GM19239 (cell line): ENCODE results near the gene HOXA10.

Experiments
- DNase-seq: peaks from one replicate; pipeline ENCODE4 v3.0.0; 2011; ENCODE audit warnings: low spot score; ENCODE audit not compliant: insufficient read length
- FAIRE-seq: peaks from 2 replicates; lab custom pipeline; 2011; peaks lifted over from hg19 to GRCh38; lab: Jason Lieb, UNC

HOXA10 gene

DNA sequence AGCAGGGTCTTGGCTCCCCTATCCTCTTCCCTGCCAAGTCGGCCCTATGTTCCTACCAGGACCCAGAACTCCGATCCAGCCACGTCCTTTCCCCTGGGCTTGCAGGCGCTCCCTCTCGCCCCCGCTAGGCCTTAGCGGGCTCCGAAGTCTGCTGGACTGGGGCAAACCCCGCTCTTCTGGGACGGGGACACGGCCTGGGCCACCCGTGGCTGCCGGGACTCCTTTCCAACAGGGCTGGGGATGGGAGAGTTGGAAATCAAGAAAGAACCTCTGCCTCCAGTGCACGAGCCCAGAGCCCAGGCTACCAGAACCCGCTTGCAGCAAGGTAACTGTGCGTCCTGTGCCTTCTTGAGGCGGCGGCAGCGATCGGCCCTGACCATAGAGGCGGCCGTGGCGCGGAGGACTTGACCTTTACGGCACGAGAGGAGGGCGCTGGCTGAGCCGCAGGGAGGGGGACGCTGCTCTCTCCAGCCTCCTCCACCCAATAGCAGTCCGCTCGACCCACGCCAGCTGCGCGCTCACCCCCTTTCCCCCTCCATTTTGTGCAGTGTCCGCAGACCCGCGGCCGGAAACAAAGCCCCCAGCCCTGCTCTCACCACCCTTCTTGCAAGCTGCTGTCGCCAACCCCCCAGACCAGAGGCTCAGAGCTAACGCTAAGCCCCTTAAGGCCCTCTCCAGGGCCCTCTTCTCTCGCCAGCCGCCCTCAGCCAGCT is 17.9 kb upstream of the HOXA10 start:
- DNase-seq (no peak), FAIRE-seq (no peak)

DNA sequence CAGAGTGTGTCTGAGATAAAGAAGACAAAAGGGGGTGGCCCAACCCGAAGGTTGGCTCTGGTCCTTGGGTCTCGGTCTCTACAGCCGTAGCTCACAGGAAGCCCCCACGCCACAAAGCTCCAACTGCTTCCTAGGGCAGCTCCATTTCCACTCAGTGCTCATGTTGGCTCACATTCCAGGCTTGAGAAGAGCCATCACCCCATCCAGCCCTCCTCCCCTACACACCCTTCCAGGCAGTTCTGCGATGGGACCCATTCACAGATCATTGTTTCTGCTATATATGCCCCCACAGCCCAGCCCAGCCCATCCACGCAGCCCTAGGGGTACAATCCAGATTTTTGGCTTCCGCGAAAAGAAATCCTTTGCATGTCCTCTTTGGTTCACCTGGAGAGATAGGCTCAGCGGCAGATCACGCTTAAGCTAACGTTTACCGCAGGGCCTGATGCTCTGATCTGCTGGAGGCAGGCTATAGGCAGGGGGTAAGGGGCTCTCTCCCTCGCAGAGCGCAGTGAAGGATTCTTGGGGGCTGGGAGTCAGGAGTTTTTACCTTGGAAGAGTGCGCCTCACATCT is 17.1 kb upstream of the HOXA10 start:
- DNase-seq (no peak), FAIRE-seq (no peak)

DNA sequence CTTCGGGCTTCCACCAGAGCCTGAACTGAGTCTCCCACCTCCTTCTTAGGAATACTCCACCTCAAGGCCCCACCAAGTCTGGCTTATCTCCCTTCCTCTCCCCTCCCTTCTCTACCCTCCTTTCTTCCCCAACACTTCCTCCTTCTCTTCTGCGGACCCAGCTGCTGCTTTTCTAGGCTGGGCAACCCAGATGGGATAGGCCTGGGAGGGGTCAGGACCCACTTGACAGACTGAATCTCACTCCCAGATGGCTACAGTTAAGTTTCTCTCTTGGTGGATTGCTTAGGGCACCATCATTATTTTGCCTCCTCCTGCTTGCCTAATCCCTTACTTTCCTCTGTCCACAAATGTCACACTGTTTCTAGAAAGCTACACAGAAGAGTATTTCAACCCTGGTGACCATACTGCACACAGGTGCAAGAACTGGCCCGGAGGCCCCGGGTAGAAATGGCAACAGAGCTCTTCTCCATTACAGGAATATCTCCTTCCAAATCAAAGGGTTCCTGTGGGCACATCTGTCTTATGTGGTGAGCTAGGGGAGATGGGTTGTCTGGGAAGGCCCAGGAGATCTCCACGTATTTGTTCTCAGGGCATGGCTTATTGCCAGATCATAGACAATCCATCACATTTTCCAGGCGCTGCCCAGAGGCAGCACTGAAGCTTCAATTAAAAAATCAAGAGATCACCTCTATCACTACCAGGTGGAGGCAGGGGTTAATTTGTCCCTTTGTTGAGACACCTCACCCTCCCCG is 16.1 kb upstream of the HOXA10 start:
- DNase-seq (no peak), FAIRE-seq (no peak)

DNA sequence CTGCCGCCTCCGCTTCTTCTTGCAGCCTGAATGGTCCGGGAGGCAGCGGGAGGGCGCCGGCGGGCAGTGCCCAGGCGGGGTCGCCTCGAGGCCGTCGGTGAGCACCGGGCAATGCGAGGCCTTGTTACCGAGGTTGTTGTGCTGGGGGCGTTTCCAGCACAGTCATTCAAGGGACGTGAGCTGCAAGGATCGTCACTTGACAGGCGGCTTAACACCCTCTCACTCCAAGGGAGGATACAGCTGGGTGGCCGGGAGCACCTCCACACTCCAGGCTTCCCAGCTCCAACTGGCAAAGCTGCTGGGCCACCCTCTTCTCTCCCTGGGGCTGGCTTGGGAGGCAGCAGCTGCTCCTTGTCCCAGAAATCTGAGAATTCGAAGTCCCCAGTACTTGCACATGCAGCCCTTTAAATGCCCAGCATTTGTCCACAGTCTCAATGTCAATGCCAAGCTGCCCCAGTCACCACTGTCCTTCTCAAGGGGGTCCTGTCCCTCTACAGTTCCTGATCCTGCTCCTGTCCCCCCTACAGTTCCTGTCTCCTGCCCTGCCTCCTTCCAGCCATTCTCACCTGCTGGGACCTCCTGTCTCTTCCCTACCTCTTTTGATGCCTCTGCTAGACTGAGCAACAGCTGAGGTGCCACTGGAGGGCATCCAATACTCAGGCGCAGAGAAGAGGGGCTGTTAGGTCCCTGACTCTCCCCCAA is 15.3 kb upstream of the HOXA10 start:
- DNase-seq (no peak), FAIRE-seq (no peak)

DNA sequence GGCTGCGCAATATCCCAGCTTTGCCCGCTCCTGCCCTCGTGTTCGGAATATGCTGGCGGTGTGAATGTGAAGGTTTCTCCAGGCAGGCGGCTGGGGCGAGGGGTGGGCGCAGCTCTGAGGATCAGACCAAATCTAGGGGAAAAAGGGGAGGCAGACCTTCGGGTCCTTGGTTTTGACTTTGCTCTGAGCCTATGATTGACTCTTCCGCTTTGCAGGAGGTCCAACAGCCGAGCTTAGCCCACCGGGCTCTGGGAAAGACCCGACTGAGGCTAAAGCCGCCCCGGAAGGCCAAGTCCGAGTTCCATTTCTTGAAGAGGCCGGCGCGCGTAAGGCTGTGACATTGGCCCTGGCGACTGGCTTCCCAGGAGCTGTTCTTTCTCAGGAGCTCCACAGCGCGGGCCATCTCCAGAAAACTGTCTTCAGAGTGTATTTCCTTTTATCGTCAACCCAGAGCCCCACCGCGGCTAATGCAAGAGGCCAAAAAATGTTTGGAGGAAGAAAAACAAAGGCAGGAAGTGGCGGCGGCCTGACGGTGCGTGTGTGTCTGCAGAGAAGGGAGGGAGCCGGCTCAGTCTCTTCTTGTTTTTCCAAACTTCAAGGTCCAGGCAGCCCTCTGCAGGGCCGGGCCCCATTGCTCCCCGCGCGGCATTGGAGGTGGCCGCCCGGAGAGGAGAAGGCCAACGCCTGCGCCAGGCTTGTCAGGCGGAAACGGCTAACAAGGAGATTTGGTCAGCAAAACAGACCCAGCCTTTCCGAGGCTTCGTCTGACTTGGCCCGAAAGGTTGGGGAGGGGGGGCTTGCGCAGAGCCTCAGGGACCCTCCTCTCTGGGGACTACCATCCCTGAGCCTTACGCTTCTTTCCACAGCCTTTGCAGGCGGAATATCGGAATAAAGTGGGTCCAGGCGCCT is 14.5 kb upstream of the HOXA10 start:
- no peak for DNase-seq
- FAIRE-seq: no peak

DNA sequence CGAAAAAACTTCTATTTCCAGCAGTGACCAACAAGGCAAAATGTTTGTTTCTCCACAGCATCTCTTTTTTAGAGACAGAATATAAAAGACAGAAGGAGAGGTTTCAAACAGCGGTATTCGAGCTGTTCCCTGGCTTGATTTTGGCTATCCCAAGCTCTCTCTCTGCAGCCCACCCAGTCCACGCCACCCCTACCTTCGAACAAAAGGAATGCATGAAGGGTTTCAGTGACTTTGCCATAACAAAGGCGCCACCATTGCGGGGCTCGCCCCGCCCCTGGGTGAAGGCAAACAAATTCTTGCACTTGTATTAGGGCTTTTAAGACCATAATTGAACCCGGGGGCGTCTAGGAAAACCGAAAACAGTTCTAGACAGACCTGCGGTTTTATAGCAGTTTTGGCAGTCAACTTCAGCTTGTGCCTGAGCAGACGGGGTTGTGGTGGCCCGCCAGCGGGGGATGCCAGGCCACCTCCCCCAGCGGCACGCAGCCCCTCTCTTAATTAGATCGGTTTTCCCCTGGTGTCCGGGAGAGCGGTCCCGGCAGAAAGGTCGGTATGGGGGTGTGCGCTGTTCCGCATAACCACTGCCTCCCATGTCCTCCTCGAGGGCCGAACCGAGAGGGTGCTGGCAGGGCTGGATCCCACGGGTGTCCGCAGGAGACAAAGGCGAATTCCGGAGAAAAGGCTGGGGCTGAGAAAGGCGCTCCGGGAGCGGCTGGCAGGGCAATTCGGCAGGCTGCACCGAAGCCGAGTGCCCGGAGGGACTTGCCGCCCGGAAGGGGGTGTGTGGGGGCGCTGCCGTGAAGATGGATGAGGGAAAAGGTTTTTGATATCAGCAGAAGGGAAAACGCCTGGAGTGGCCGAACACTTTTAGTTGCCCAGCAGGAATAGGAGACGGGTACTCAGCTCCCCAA is 13.6 kb upstream of the HOXA10 start:
- FAIRE-seq: no peak
- no peak for DNase-seq

DNA sequence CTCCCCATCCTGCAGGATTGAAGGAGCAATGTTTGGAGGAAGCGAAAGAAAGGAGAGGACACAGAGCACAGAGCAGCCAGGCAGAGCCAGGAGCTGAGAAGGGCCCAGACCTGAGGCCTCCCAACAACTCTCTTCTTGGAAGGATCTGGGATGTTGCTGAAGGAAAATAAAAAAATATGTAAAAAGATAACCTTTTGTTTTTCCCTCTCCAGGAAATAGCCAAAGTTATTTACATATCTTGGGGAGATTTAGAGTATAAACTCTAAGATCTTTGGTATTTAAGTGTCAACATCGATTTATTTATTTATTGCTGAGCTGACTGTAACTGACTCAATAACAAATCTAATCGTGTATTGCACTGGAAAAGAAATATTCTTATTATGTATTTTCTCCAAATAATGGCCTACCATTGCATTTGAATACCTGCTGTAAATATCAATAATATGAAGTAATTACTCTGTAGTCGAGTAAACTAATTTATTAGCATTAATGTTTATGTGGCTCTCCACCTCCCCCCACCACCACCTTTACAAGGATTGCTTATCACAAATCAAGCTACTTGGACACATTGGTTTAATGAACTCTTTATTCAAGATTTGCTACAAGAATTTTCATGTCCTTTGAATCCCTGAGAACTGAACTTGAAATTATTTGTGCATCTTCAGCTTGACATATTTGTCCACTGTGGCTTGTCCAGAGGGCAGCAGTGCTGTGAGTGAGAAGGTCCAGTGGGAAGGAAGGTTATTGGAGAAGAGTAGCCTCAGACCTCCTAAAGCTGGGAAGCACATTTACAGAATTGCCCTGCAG is 12.8 kb upstream of the HOXA10 start:
- no peak for FAIRE-seq
- DNase-seq: no peak

DNA sequence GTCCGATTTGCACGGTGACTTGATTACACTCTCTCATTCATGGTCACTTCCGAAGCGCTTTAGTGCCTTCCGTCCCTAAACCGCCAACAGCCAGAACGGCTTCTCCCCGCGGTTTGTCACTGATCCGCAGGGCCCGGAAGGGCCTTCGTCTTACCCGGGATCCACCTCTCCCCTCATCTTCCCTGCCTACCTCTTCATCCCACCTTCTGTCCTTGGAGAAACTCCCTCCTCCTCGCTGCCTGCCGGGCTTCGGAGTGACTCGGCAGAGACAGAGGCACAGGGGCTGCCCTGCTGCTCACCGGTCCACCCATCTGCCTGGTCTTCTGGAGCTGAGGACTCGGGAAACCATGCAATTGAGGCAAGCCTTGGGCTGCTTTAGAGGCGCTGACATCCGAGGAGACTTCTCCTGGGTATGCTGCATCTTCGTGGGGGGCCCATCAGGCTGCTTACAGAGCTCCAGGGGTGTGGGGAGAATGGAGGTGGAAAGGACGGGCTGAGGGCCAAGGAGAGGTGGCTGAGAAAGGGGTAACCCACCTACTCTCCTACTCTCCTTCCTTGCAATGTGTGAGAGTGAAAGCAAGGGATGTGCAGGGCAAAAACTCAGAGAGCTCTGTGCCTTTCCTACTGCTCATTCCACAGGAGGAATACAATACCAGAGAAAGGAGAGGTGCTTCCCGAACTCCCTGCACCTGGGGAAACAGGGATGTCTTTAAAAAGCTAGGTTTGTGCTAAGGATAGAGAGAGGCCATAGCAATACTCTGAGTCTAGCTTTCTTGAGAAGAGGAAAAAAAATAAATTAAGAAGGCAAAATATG is 11.9 kb upstream of the HOXA10 start:
- DNase-seq (no peak), FAIRE-seq (no peak)

DNA sequence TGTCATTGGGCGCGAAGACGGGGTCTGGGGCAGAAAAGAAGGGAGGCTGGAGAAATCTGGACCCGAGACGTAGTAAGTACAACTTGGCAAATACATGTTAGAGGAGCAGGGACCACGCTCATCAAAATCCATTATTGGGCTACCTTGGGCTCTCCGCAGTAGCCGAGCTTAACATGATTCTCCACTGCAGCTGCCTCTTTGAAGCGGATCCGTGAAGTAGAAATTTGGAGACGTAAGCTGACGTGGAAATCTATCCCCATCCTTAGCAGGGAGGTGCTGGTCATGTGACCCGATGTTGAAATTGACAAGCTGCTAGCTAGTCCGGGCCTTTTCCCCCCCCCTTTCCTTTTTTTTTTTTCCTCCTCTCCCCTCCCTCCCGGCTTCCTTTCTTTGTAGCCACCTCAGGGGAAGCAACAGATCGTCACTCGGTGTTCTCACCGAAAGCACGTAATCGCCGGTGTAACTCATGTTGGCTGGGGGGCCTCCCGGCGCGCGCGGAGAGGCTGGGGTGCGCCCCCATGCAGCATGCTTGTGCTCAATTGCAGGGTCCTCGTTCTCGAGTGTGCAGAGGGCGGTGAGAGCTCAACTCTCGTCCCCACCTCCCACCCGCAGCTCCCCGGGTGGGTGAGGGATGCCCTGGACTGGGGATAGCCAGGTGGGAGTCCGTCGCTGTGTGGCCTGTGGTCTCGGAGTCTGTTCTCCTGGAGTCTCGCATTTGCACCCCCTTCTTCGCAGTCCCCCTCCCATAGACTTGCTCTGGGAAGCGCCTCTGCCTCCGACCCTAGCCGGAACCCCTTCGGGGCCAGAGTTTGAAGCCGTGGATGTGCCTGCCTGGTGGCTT is 11.1 kb upstream of the HOXA10 start, which contains the start of gene HOXA11:
HOXA11 (minus strand) TSS at position 220 of the 841 bp plus-strand sequence; CDS start at position 132, 88 bp downstream.
- DNase-seq: no peak

DNA sequence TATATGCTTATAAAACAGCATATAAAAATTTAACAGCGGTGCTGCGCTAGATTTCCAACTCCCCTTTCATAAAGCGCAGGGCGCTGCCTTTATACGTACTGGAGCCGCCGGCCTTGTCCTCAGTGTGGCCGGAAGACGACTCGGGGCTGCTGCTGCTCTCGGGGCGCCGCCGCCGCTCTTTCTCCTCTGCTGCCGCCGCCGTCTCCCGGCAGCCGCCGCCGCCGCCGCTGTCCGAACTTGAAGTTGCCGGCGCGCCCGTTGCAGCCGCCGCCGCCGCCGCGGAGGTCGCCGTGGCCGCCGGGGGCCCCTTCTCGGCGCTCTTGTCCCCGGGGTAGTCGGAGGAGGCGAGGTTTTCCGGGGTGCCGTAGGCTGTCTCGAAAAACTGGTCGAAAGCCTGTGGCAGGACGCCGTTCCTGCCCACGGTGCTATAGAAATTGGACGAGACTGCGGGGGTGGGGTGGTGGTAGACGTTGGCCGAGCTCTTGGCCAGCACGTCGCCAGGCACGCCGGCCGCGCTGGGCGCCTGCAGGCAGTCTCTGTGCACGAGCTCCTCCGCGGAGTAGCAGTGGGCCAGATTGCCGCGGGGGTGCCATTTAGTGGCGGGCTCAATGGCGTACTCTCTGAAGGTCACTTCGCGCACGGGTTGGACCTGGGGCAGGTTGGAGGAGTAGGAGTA is 10.4 kb upstream of the HOXA10 start:
- no peak for DNase-seq

More for the DNA sequence above, 11.1 kb upstream of the HOXA10 start, which contains the start of gene HOXA11:
- FAIRE-seq: peak; percentile 26

DNA sequence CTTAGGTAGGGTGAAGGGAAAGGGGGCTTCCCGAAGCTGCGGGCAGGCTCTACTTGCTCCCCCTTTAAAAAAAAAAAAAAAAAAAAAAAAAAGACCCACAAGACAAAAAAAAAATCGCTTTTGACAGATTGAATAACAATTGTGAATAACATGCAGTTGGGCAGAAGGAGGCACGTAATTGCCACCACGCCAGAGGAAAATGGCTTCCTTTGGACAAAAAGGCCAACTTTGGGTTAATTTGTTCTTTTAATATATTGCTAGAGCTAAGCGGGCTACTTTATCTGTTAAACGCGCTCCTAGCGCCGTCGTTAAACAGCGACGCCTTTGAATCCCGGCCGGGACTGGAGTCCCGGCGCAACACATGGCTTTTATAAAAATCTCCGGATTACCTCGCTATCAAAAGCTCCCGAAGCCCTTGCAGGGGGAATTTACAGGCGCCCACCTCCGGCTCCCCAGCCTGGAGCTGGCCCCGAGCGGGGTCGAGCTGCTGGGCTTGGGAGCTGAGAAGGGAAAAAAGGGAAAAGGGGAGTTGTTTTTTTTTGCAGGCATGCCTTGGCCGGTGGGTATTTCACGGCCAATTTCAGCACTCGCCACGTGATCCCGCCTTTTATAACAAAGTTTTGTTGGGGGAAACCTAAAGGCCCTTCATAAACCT is 9.7 kb upstream of the HOXA10 start:
- FAIRE-seq (no peak), DNase-seq (no peak)

More for the DNA sequence above, 10.4 kb upstream of the HOXA10 start:
- FAIRE-seq: no peak

DNA sequence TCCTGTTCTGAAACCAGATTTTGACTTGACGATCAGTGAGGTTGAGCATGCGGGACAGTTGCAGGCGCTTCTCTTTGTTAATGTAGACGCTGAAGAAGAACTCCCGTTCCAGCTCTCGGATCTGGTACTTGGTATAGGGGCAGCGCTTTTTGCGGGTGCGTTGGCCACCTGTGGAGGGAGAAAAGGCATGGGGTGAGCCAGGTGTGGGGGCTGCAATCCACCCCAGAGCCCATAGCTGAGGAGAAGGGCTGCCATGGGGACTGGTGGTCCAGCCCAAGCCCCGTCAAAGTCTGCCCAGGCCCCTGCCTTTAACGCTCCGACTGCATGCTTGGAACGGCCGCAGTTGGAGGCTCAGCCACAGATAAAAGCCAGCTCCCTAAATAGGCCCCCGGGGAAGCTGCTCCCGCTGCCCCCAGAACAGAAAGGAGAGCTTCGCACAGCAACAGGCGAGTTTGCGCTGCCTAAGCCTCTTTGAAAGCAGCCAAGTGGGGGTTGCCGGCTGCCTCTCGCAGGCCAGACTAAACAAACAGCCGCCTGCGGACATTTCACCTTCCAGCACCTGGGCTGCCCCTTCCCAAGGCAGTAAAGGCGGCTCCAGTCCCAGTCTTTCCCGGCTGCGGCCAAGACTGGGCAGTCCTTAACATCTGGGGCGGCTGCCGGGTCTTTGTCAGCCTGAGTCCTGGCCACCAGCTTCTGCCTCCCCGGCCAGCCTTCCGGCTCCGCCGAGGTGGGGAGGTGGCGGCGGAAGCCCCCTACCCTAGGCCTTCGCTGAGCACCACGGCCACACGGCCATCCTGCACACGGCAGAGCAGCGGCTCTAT is 9.0 kb upstream of the HOXA10 start:
- FAIRE-seq: no peak
- no peak for DNase-seq

DNA sequence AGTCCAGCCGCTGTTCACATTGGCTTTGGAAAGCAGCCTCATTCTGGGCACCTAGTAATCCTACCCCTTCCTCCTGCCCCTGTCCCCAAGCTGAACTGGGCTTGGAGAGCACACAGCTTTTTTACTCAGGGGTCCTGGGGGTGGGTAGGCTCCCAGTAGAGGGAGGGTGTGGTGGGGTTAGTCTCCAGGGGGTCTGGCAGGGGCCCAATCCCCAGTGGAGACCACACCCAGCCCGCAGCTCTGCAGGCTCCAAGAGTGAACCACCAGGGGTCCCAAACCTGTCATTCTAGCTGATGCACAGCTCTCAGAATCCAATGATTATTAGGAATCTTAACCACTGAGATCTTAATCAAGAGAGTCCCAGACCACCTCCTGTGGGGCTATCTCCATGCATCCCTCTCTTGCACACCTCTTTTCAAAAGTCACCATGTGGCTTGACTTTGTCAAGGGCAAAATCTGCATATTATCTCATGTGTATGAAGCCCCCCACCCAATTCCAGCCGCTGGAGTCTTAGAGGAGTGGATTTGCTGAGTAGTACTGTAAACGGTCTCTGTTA is 8.2 kb upstream of the HOXA10 start:
- DNase-seq (no peak), FAIRE-seq (no peak)

DNA sequence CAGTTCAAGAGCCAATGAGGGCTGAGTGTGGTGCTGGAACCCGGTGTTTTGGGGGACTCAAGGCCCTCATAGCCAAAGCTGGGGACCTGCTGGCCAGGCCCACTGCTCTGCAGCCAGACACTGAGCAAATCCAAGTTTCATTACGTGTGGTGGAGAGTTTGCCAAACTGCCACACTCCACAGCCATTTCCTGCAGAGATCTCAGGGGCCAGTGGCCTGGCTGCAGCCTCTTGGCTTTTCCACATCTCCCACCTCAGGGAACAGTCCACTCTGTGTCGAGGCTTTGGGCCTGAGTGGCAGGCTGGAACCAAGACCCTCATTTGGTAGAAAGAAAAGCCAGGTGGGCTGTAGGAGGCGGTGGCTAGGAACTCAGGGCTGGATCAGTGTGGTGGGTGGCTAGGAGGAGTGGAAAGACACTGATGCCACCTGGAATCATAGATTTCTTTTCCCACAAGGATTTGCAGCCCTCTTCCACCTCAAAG is 7.7 kb upstream of the HOXA10 start:
- DNase-seq (no peak), FAIRE-seq (no peak)
